ENCODE results near the gene KRTAP10-11. TPM values are rescaled to one million over a fixed set of nuclear protein-coding genes. Genes with fewer than 3 reads are reported as not detected.

The KRTAP10-11 gene
- total and polyA plus RNA-seq, 3 donors from 2014 or later: 0.37 TPM; not detected in 2

DNA sequence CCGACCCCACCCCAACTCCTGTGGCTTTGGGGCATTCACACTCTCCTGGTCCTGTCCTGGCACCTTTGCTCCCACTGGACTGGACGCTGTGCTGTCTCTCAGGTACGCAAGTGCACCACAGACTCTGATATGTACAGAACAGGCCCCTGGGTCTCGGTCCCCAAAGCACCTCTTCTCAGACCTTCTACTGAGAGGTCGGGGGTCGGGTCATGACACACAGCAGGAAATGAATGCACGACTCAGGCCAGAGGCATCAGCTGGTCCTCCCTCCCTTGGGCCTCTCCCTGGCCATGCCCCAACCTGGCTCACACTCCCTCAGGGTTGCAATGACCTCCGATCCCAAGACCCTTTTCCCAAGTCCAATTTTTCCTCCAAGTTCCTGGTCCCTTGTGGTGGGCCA, 49.0 kb downstream of the KRTAP10-11 start:
- H3K9me3 ChIP-seq: no peaks in the 10 kb centered on the region
- no peaks in the 10 kb centered on the region for H3K4me1 ChIP-seq
- no peak overlapping the region for H3K27ac ChIP-seq
- DNase-seq: peak; percentile 11
- WGBS, 2 donors: 73 to 81% methylated on average over 8 of the region's 8 CpGs
- no peaks in the 10 kb centered on the region for H3K36me3 ChIP-seq (ENCODE audit: low read depth, missing control alignments)
- TF ChIP-seq POLR2A (IDR thresholded peaks at IDR 0.05): no peak
- TF ChIP-seq, protein P1, sequence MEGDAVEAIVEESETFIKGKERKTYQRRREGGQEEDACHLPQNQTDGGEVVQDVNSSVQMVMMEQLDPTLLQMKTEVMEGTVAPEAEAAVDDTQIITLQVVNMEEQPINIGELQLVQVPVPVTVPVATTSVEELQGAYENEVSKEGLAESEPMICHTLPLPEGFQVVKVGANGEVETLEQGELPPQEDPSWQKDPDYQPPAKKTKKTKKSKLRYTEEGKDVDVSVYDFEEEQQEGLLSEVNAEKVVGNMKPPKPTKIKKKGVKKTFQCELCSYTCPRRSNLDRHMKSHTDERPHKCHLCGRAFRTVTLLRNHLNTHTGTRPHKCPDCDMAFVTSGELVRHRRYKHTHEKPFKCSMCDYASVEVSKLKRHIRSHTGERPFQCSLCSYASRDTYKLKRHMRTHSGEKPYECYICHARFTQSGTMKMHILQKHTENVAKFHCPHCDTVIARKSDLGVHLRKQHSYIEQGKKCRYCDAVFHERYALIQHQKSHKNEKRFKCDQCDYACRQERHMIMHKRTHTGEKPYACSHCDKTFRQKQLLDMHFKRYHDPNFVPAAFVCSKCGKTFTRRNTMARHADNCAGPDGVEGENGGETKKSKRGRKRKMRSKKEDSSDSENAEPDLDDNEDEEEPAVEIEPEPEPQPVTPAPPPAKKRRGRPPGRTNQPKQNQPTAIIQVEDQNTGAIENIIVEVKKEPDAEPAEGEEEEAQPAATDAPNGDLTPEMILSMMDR (IDR thresholded peaks at IDR 0.05): no peak
- H3K4me3 ChIP-seq: no peak overlapping the region
- intact Hi-C loops (cut with DNase I; ENCODE audit: low total_unique reads): no loop called here
- no peaks in the 10 kb centered on the region for H3K27me3 ChIP-seq

DNA sequence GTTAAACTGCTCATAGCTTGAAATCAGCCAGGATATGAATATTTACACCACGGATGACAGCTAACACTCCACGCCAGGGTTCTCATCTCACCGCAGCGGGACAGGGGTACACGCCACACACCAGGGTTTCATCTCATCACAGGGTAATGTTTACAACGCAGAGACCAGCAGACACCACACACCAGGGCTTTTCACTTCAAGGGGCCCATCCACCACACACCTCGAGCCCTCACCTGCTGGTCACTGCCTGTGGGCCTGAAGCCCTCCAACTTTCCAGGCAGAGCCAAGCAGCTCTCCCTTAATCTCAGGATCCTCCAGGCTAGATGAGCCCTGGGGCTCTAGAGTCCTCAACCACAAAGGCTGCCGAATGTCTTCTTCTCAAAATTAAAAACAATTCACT, 49.4 kb downstream of the KRTAP10-11 start:
- no peak overlapping the region for H3K27ac ChIP-seq
- H3K36me3 ChIP-seq (ENCODE audit: low read depth, missing control alignments): no peaks in the 10 kb centered on the region
- no peaks in the 10 kb centered on the region for H3K9me3 ChIP-seq
- H3K27me3 ChIP-seq: no peaks in the 10 kb centered on the region
- no peaks in the 10 kb centered on the region for H3K4me1 ChIP-seq
- DNase-seq: peak; percentile 7
- WGBS, 2 donors: 83 to 89% methylated on average over 6 to 8 of the region's 8 CpGs
- H3K4me3 ChIP-seq: no peak overlapping the region
- intact Hi-C loops (cut with DNase I; ENCODE audit: low total_unique reads): no loop called here
- TF ChIP-seq POLR2A (IDR thresholded peaks at IDR 0.05): no peak
- TF ChIP-seq, protein P1 (IDR thresholded peaks at IDR 0.05): no peak

DNA sequence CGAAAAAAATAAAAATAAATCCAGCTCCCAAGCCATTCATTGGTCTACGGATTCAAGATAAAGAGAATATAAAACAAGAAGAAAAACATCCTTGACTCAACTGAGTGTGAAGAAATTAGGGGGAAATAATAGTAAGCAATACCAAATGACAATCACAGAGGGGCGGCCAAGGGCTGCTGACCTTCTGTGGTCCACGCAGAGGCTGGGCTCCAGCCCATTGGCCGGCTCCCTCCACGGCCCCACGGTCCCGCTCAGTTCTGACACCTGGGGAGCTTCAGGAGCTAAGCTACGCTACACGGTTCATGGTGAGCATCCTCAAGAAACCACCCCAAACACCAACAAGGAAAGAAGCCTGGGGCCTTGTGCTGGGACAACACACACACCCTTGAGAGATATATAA, 50.4 kb downstream of the KRTAP10-11 start:
- H3K4me1 ChIP-seq: no peaks in the 10 kb centered on the region
- no peaks in the 10 kb centered on the region for H3K27me3 ChIP-seq
- no peak overlapping the region for H3K27ac ChIP-seq
- H3K9me3 ChIP-seq: no peaks in the 10 kb centered on the region
- no peak overlapping the region for H3K4me3 ChIP-seq
- DNase-seq: peak; percentile 4
- 60 to 70% methylated on average over 10 of the region's 10 CpGs for WGBS, 2 donors
- intact Hi-C loops (cut with DNase I; ENCODE audit: low total_unique reads): no loop called here
- TF ChIP-seq POLR2A (IDR thresholded peaks at IDR 0.05): no peak
- TF ChIP-seq, protein P1 (IDR thresholded peaks at IDR 0.05): no peak
- no peaks in the 10 kb centered on the region for H3K36me3 ChIP-seq (ENCODE audit: low read depth, missing control alignments)

Small RNA genes within 50 kb of the gene (small RNA-seq; reads per million reads assigned to genes)
- 0 reads per million in 2 donors for gene KRTAP12-6P

Other genes with a start within 250 kb of the KRTAP10-11 start
- gene LRRC3, start 190.9 kb upstream of the KRTAP10-11 start, total RNA-seq: 10 to 100 TPM in 1 of 2 donors, 1 to 10 TPM in 1; 8.3 to 11.8 TPM
- gene LRRC3, start 190.9 kb upstream of the KRTAP10-11 start, polyA plus RNA-seq (ENCODE audit: insufficient read depth, low read depth, low replicate concordance): 4.9 TPM
- gene KRTAP10-1, start 106.2 kb upstream of the KRTAP10-11 start, total RNA-seq: not detected
- not detected for gene KRTAP10-1, start 106.2 kb upstream of the KRTAP10-11 start, polyA plus RNA-seq (ENCODE audit: insufficient read depth, low read depth, low replicate concordance)
- gene KRTAP10-2, start 94.9 kb upstream of the KRTAP10-11 start, total RNA-seq: not detected
- not detected for gene KRTAP10-2, start 94.9 kb upstream of the KRTAP10-11 start, polyA plus RNA-seq (ENCODE audit: insufficient read depth, low read depth, low replicate concordance)
- gene KRTAP10-3, start 87.6 kb upstream of the KRTAP10-11 start, total RNA-seq: not detected
- not detected for gene KRTAP10-3, start 87.6 kb upstream of the KRTAP10-11 start, polyA plus RNA-seq (ENCODE audit: insufficient read depth, low read depth, low replicate concordance)
- gene KRTAP10-4, start 72.7 kb upstream of the KRTAP10-11 start, total RNA-seq: under 1 TPM in 1 of 2 donors, not detected in 1; 0.24 TPM
- gene KRTAP10-4, start 72.7 kb upstream of the KRTAP10-11 start, polyA plus RNA-seq (ENCODE audit: insufficient read depth, low read depth, low replicate concordance): not detected
- gene KRTAP10-5, start 65.8 kb upstream of the KRTAP10-11 start, total RNA-seq: not detected
- not detected for gene KRTAP10-5, start 65.8 kb upstream of the KRTAP10-11 start, polyA plus RNA-seq (ENCODE audit: insufficient read depth, low read depth, low replicate concordance)
- gene KRTAP10-6, start 53.9 kb upstream of the KRTAP10-11 start, total RNA-seq: not detected
- gene KRTAP10-6, start 53.9 kb upstream of the KRTAP10-11 start, polyA plus RNA-seq (ENCODE audit: insufficient read depth, low read depth, low replicate concordance): not detected
- under 1 TPM in 1 of 2 donors, not detected in 1; 0.31 TPM for gene KRTAP10-7, start 45.8 kb upstream of the KRTAP10-11 start, total RNA-seq
- not detected for gene KRTAP10-7, start 45.8 kb upstream of the KRTAP10-11 start, polyA plus RNA-seq (ENCODE audit: insufficient read depth, low read depth, low replicate concordance)
- not detected for gene KRTAP10-8, start 34.3 kb upstream of the KRTAP10-11 start, total RNA-seq
- not detected for gene KRTAP10-8, start 34.3 kb upstream of the KRTAP10-11 start, polyA plus RNA-seq (ENCODE audit: insufficient read depth, low read depth, low replicate concordance)
- gene KRTAP10-9, start 19.3 kb upstream of the KRTAP10-11 start, total RNA-seq: not detected
- gene KRTAP10-9, start 19.3 kb upstream of the KRTAP10-11 start, polyA plus RNA-seq (ENCODE audit: insufficient read depth, low read depth, low replicate concordance): not detected
- not detected for gene KRTAP10-10, start 9.1 kb upstream of the KRTAP10-11 start, total RNA-seq
- not detected for gene KRTAP10-10, start 9.1 kb upstream of the KRTAP10-11 start, polyA plus RNA-seq (ENCODE audit: insufficient read depth, low read depth, low replicate concordance)
- gene KRTAP12-4, start 8.2 kb downstream of the KRTAP10-11 start, total RNA-seq: not detected
- not detected for gene KRTAP12-4, start 8.2 kb downstream of the KRTAP10-11 start, polyA plus RNA-seq (ENCODE audit: insufficient read depth, low read depth, low replicate concordance)
- not detected for gene KRTAP12-3, start 11.5 kb downstream of the KRTAP10-11 start, total RNA-seq
- gene KRTAP12-3, start 11.5 kb downstream of the KRTAP10-11 start, polyA plus RNA-seq (ENCODE audit: insufficient read depth, low read depth, low replicate concordance): not detected
- gene KRTAP12-2, start 20.5 kb downstream of the KRTAP10-11 start, total RNA-seq: under 1 TPM in 1 of 2 donors, not detected in 1; 0.79 TPM
- gene KRTAP12-2, start 20.5 kb downstream of the KRTAP10-11 start, polyA plus RNA-seq (ENCODE audit: insufficient read depth, low read depth, low replicate concordance): not detected
- not detected for gene KRTAP12-1, start 35.7 kb downstream of the KRTAP10-11 start, total RNA-seq
- not detected for gene KRTAP12-1, start 35.7 kb downstream of the KRTAP10-11 start, polyA plus RNA-seq (ENCODE audit: insufficient read depth, low read depth, low replicate concordance)
- gene KRTAP10-12, start 50.8 kb downstream of the KRTAP10-11 start, total RNA-seq: not detected
- gene KRTAP10-12, start 50.8 kb downstream of the KRTAP10-11 start, polyA plus RNA-seq (ENCODE audit: insufficient read depth, low read depth, low replicate concordance): not detected
- gene TSPEAR, start 65.2 kb downstream of the KRTAP10-11 start, total RNA-seq: under 1 TPM; 0.55 to 0.62 TPM
- gene TSPEAR, start 65.2 kb downstream of the KRTAP10-11 start, polyA plus RNA-seq (ENCODE audit: insufficient read depth, low read depth, low replicate concordance): 0.53 TPM
- gene UBE2G2, start 155.4 kb downstream of the KRTAP10-11 start, total RNA-seq: 10 to 100 TPM; 73.6 to 82.8 TPM
- gene UBE2G2, start 155.4 kb downstream of the KRTAP10-11 start, polyA plus RNA-seq (ENCODE audit: insufficient read depth, low read depth, low replicate concordance): 38.9 TPM
- gene SUMO3, start 171.6 kb downstream of the KRTAP10-11 start, total RNA-seq: 10 to 100 TPM; 69.9 to 87.9 TPM
- gene SUMO3, start 171.6 kb downstream of the KRTAP10-11 start, polyA plus RNA-seq (ENCODE audit: insufficient read depth, low read depth, low replicate concordance): 93.0 TPM
- gene PTTG1IP, start 227.3 kb downstream of the KRTAP10-11 start, total RNA-seq: 100 to 1,000 TPM; 190 to 195 TPM
- 171 TPM for gene PTTG1IP, start 227.3 kb downstream of the KRTAP10-11 start, polyA plus RNA-seq (ENCODE audit: insufficient read depth, low read depth, low replicate concordance)